WERI-Rb-1 (cell line): Measurements from ENCODE around the gene KLHL3.

ENCODE experiments used
- DNase-seq: peaks from one replicate; pipeline ENCODE4 v3.0.0-alpha.2; 2020
- H3K27ac ChIP-seq: fragments of 250-450 bp; sonication (Bioruptor Pico); 2 replicates; pipeline ENCODE4 v1.5.1; 2020; ENCODE audit warnings: mild to moderate bottlenecking, moderate library complexity
- H3K27me3 ChIP-seq: fragments of 250-450 bp; sonication (Bioruptor Pico); 2 replicates; pipeline ENCODE4 v1.5.1; 2021; ENCODE audit warnings: mild to moderate bottlenecking, low read depth, moderate library complexity; ENCODE audit not compliant: insufficient read depth, severe bottlenecking
- H3K36me3 ChIP-seq: fragments of 250-450 bp; sonication (Bioruptor Pico); 2 replicates; pipeline ENCODE4 v1.5.1; 2020; ENCODE audit warnings: mild to moderate bottlenecking, moderate library complexity
- H3K4me3 ChIP-seq: 2 replicates; pipeline ENCODE4 v1.5.1; 2011; ENCODE audit warnings: low read depth, mild to moderate bottlenecking, control low read depth, low read length
- H3K9me3 ChIP-seq: fragments of 250-450 bp; sonication (Bioruptor Pico); 2 replicates; pipeline ENCODE4 v1.5.1; 2021; ENCODE audit warnings: mild to moderate bottlenecking, moderate library complexity; ENCODE audit not compliant: severe bottlenecking
- TF ChIP-seq, protein P1 (sequence below): IDR thresholded peaks from 2 replicates; pipeline ENCODE4 v1.5.1; 2011; ENCODE audit warnings: low read depth, mild to moderate bottlenecking, control low read depth, inconsistent platforms, low read length

The KLHL3 gene

GRCh38 chr5:137659209-137659608, 76.7 kb downstream of the KLHL3 start:
- H3K9me3 ChIP-seq = no peaks in the 10 kb centered on the region
- H3K36me3 ChIP-seq = no peaks in the 10 kb centered on the region
- no peaks in the 10 kb centered on the region for H3K27me3 ChIP-seq
- no peak for DNase-seq
- no peak overlapping the region for H3K27ac ChIP-seq
- TF ChIP-seq, protein P1, sequence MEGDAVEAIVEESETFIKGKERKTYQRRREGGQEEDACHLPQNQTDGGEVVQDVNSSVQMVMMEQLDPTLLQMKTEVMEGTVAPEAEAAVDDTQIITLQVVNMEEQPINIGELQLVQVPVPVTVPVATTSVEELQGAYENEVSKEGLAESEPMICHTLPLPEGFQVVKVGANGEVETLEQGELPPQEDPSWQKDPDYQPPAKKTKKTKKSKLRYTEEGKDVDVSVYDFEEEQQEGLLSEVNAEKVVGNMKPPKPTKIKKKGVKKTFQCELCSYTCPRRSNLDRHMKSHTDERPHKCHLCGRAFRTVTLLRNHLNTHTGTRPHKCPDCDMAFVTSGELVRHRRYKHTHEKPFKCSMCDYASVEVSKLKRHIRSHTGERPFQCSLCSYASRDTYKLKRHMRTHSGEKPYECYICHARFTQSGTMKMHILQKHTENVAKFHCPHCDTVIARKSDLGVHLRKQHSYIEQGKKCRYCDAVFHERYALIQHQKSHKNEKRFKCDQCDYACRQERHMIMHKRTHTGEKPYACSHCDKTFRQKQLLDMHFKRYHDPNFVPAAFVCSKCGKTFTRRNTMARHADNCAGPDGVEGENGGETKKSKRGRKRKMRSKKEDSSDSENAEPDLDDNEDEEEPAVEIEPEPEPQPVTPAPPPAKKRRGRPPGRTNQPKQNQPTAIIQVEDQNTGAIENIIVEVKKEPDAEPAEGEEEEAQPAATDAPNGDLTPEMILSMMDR = no peak
- no peak overlapping the region for H3K4me3 ChIP-seq

DNA sequence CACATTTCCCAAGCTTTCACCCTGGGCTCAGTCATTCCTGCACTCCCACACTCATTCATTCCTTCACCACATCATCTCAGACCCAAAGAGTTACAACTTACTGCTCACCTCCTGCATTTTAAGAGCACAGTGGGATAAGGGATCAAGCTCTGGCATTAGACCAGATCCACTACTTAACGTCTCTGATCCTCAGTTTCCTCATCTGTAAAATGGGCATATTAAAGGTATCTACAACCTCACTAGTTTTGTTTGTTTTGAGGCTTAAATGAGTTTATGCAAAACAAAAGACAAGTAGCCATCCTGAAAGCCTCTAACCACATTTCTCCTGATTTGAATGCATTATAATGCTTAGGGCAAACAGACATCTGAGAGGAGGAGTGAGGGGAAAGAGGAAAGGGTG, 77.6 kb downstream of the KLHL3 start:
- no peaks in the 10 kb centered on the region for H3K36me3 ChIP-seq
- H3K27me3 ChIP-seq = no peaks in the 10 kb centered on the region
- H3K4me3 ChIP-seq = no peak overlapping the region
- no peak for DNase-seq
- H3K27ac ChIP-seq = no peak overlapping the region
- no peaks in the 10 kb centered on the region for H3K9me3 ChIP-seq
- TF ChIP-seq, protein P1 = no peak

DNA sequence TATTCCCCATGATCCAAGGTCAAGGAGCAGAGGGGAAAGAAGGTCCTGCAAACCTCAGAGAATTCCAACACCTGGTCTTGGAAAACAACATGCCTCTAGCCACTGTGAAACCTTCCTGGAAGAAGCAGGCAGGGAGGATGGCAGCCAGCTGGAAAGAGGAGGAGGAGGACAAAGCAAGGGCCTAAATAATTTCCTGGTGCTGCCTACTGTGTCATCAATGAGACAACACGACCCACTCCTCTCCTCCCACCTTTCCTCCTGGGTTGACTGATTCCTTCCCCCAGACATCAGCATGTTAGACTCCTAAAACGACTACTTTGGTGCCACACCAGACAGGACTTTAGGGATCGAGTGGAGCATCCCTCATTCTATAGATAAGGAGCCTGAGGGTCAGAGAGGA, 78.8 kb downstream of the KLHL3 start:
- Histone ChIP-seq H3K4me3 (no peak overlapping the region), H3K27ac (no peak overlapping the region), H3K27me3 (no peaks in the 10 kb centered on the region), H3K36me3 (no peaks in the 10 kb centered on the region), H3K9me3 (no peaks in the 10 kb centered on the region)
- no peak for DNase-seq
- TF ChIP-seq, protein P1 = no peak

- TF ChIP-seq, protein P1 = no peak
- Histone ChIP-seq H3K4me3 (no peak overlapping the region), H3K9me3 (no peaks in the 10 kb centered on the region), H3K27me3 (no peaks in the 10 kb centered on the region), H3K27ac (no peak overlapping the region), H3K36me3 (no peaks in the 10 kb centered on the region)
- DNase-seq = no peak
These were observed 79.3 kb downstream of the KLHL3 start for GRCh38 chr5:137656558-137656957.

- Histone ChIP-seq H3K9me3 (no peaks in the 10 kb centered on the region), H3K36me3 (no peaks in the 10 kb centered on the region), H3K27ac (no peak overlapping the region), H3K27me3 (no peaks in the 10 kb centered on the region), H3K4me3 (no peak overlapping the region)
- TF ChIP-seq, protein P1 = no peak
- no peak for DNase-seq
These were observed 84.9 kb downstream of the KLHL3 start for GRCh38 chr5:137651022-137651421.

DNA sequence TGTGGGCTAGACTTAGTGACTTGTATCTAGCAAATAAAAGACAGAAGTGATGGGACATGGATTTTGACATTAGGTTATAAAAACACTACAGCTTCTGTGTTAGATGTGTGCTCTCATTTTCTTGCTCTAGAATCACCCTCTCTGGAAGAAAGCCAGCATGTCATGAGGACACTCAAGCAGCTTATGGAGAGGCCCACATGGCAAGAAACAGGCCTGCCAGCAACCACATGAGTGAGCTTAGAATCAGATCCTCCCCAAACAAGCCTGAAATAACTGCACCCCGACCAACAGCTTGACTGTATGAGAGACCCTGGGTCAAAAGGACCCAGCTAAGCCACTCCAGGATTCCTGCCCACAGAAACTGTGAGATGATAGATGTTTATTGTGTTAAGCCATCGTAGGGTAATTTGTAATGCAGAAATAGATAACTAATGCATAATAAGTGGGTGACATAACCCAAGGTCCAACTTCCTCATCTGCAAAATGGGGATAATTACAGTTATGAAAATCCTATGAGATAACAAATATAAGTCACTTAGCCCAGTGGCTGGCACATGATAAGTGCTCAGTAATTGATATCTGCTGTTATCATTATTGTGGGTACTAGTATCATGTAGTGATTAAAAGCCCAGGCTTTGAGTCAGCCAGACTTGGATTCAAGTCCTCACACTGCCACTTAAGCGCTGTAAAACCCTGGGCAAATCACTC, 86.5 kb downstream of the KLHL3 start:
- DNase-seq = peak; percentile 55
- H3K4me3 ChIP-seq = no peak overlapping the region

More for the DNA sequence above, 86.5 kb downstream of the KLHL3 start:
- H3K9me3 ChIP-seq = no peaks in the 10 kb centered on the region
- H3K27ac ChIP-seq = peak overlapping the region; percentile 32
- H3K36me3 ChIP-seq = no peaks in the 10 kb centered on the region
- no peaks in the 10 kb centered on the region for H3K27me3 ChIP-seq
- TF ChIP-seq, protein P1 = no peak
